BLaER1 treated with 17β-estradiol and CSF1 and Interleukin-3, amounts not matched to agents 10 nM and 100 nM (cell line): ENCODE measurements around the gene E2F4.
A peak's percentile ranks its signal among the peaks of the same experiment; 100 is the strongest.

Experiments used
- H3K27ac ChIP-seq, 11 experiments: shearing (Covaris generic); formaldehyde crosslinking; 2 replicates each; pipeline ENCODE4 v1.8.1; 2022
- H3K27me3 ChIP-seq, 11 experiments: shearing (Covaris generic); formaldehyde crosslinking; 2 replicates each; pipeline ENCODE4 v1.8.1; 2022
- H3K36me3 ChIP-seq, 11 experiments: shearing (Covaris generic); formaldehyde crosslinking; 2 replicates each; pipeline ENCODE4 v1.8.1; 2022
- H3K4me1 ChIP-seq, 10 experiments: shearing (Covaris generic); formaldehyde crosslinking; 2 replicates each; pipeline ENCODE4 v1.8.1; 2022
- H3K4me2 ChIP-seq, 11 experiments: shearing (Covaris generic); formaldehyde crosslinking; 2 replicates each; pipeline ENCODE4 v1.8.1; 2022
- H3K4me3 ChIP-seq, 10 experiments: shearing (Covaris generic); formaldehyde crosslinking; 2 replicates each; pipeline ENCODE4 v1.8.1; 2022
- H3K9ac ChIP-seq, 11 experiments: shearing (Covaris generic); formaldehyde crosslinking; 2 replicates each; pipeline ENCODE4 v1.8.1; 2022
- H3K9me3 ChIP-seq, 11 experiments: shearing (Covaris generic); formaldehyde crosslinking; replicated peaks in 1 of 11; 2 replicates each; pipeline ENCODE4 v1.8.1; 2022
- H4K20me1 ChIP-seq, 11 experiments: shearing (Covaris generic); formaldehyde crosslinking; 2 replicates each; pipeline ENCODE4 v1.8.1; 2022
- Cebpa-rat ChIP-seq, 11 experiments: shearing (Covaris generic); IDR thresholded peaks; 2 replicates each; pipeline ENCODE4 v1.8.1; 2022

The E2F4 gene

GRCh38 chr16:67195676-67196075, 3.7 kb downstream of the E2F4 start:
- peak overlapping the region in 2 of 11 experiments; percentile 26 to 96; a peak in 2 of 22 replicates for H3K4me2 ChIP-seq
- no peak overlapping the region for H3K27ac ChIP-seq
- no peaks in the 10 kb centered on the region for H3K27me3 ChIP-seq
- H3K4me1 ChIP-seq, result peaks cover 51 to 74% (median 62%) of the 10 kb centered on the region in 10 experiments
- H3K9me3 ChIP-seq, result no peaks in the 10 kb centered on the region
- H3K36me3 ChIP-seq, result peaks cover 49 to 77% (median 71%) of the 10 kb centered on the region in 11 experiments
- TF ChIP-seq Cebpa-rat (IDR thresholded peaks at IDR 0.05), result no peak
- H4K20me1 ChIP-seq, result peaks cover 28 to 76% (median 69%) of the 10 kb centered on the region in 11 experiments; a peak in 21 of 22 replicates
- H3K4me3 ChIP-seq, result no peak overlapping the region
- peak overlapping the region in 8 of 11 experiments; percentile 6 to 97 (median 47); a peak in 11 of 22 replicates for H3K9ac ChIP-seq

GRCh38 chr16:67196881-67197280, 4.9 kb downstream of the E2F4 start:
- no peaks in the 10 kb centered on the region for H3K27me3 ChIP-seq
- H3K27ac ChIP-seq, result no peak overlapping the region
- H3K4me3 ChIP-seq, result no peak overlapping the region
- peak overlapping the region in 10 of 11 experiments; percentile 29 to 57 (median 47); a peak in 13 of 22 replicates for H3K9ac ChIP-seq
- H3K36me3 ChIP-seq, result peaks cover 59 to 89% (median 82%) of the 10 kb centered on the region in 11 experiments
- TF ChIP-seq Cebpa-rat (IDR thresholded peaks at IDR 0.05), result no peak
- peaks cover 28 to 86% (median 69%) of the 10 kb centered on the region in 11 experiments; a peak in 21 of 22 replicates for H4K20me1 ChIP-seq
- H3K9me3 ChIP-seq, result no peaks in the 10 kb centered on the region
- H3K4me2 ChIP-seq, result peak overlapping the region in 10 of 11 experiments; percentile 8 to 64 (median 40); a peak in 16 of 22 replicates
- peaks cover 39 to 62% (median 51%) of the 10 kb centered on the region in 10 experiments for H3K4me1 ChIP-seq

DNA sequence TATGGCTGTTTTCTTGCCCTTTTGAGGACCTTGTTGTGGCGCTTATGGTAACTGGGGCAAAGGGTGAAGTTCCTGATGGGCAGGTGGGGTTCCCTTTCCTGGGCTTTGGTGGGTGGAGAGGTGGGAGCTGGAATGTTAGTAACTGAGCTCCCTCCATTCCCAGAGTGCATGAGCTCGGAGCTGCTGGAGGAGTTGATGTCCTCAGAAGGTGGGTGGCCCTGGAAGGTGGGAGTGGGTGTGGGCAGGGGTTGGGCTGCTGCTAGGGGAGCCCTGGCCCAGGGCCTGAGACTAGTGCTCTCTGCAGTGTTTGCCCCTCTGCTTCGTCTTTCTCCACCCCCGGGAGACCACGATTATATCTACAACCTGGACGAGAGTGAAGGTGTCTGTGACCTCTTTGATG, 5.7 kb downstream of the E2F4 start:
- Histone ChIP-seq H4K20me1 (peaks cover 28 to 92% (median 64%) of the 10 kb centered on the region in 11 experiments; a peak in 21 of 22 replicates), H3K4me1 (peaks cover 38 to 61% (median 51%) of the 10 kb centered on the region in 10 experiments), H3K27me3 (no peaks in the 10 kb centered on the region), H3K27ac (peak overlapping the region in 4 of 11 experiments; percentile 10 to 25 (median 14); a peak in 4 of 22 replicates), H3K4me3 (no peak overlapping the region; a peak in 2 of 20 replicates), H3K9me3 (no peaks in the 10 kb centered on the region), H3K4me2 (peak overlapping the region; percentile 18 to 64 (median 44); a peak in 20 of 22 replicates), H3K36me3 (peaks cover 67 to 97% (median 90%) of the 10 kb centered on the region in 11 experiments), H3K9ac (peak overlapping the region in 10 of 11 experiments; percentile 11 to 57 (median 49); a peak in 16 of 22 replicates)
- no peak for TF ChIP-seq Cebpa-rat (IDR thresholded peaks at IDR 0.05)

DNA sequence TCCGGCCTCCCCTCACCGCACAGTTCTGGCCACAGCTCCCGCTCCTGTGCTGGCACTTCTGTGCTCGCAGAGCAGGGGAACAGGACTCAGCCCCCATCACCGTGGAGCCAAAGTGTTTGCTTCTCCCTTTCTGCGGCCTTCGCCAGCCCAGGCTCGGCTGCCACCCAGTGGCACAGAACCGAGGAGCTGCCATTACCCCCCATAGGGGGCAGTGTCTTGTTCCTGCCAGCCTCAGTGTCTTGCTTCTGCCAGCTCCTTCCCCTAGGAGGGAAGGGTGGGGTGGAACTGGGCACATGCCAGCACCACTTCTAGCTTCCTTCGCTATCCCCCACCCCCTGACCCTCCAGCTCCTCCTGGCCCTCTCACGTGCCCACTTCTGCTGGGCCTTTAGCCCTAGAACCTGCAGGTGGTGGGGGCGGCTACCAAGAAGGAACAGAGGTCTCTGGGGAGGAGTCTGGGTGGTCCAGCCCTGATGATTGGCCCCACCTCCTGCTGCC, 6.3 kb downstream of the E2F4 start:
- Histone ChIP-seq H3K4me1 (peaks cover 32 to 56% (median 45%) of the 10 kb centered on the region in 10 experiments), H3K36me3 (peaks cover 73 to 97% (median 90%) of the 10 kb centered on the region in 11 experiments), H3K4me3 (no peak overlapping the region; a peak in 1 of 20 replicates), H3K9ac (peak overlapping the region in 10 of 11 experiments; percentile 11 to 57 (median 49); a peak in 9 of 22 replicates), H3K27ac (peak overlapping the region in 5 of 11 experiments; percentile 10 to 25 (median 17); a peak in 4 of 22 replicates), H3K4me2 (peak overlapping the region; percentile 18 to 64 (median 44)), H3K27me3 (no peaks in the 10 kb centered on the region), H4K20me1 (peaks cover 28 to 92% (median 62%) of the 10 kb centered on the region in 11 experiments; a peak in 21 of 22 replicates), H3K9me3 (no peaks in the 10 kb centered on the region)
- no peak for TF ChIP-seq Cebpa-rat (IDR thresholded peaks at IDR 0.05)

DNA sequence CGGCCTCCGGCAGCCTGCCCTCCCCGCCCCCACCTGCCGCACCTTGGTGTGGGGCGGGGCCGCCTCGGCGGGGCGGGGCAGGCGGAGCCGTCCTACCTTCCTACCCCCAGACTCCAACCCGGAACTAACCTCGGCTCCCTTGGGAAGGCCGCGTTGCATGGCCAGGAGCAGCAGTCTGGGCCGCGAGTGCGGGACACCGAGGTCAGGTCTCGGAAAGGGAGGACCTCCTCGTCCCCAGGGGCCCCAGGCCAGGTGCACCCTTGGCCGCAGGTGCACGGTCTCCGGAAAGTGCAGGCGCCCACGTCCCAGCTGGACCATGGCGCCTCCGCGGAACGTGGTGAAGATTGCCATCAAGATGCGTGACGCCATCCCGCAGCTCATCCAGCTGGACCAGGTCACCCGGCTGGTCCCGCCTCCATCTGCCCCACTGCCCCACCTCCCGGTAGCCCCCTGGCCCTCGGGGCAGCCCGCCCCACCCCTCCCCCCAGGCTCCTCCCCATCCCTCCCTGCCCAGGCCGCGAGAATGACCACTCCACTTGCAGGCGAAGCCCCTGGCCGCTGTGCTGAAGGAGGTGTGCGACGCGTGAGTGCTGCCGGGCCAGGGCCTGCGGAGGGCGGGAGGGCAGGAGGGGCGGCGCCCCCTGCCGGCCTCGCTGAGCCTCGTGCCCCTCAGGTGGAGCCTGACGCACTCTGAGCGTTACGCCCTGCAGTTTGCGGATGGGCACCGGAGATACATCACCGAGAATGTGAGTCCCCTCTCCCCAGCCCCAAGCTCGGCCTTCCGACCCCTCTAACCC, 7.3 kb downstream of the E2F4 start, which contains the start of gene ELMO3:
TSS of gene ELMO3 (plus strand) at position 121 of the 797 bp plus-strand sequence. CDS start at position 317, 196 bp downstream.
- peak within 1 kb of the TSS in 10 of 11 experiments; percentile 11 to 57 (median 49); a peak in 14 of 22 replicates for H3K9ac ChIP-seq
- peaks cover 28 to 92% (median 53%) of the 10 kb centered on the region in 11 experiments; a peak in 21 of 22 replicates for H4K20me1 ChIP-seq
- no peak for TF ChIP-seq Cebpa-rat (IDR thresholded peaks at IDR 0.05)
- H3K27me3 ChIP-seq, result no peaks in the 10 kb centered on the region
- peak within 1 kb of the TSS; percentile 18 to 64 (median 44) for H3K4me2 ChIP-seq
- H3K9me3 ChIP-seq, result no peaks in the 10 kb centered on the region
- peak within 1 kb of the TSS in 5 of 11 experiments; percentile 10 to 25 (median 17); a peak in 4 of 22 replicates for H3K27ac ChIP-seq
- no peak within 1 kb of the TSS; a peak in 1 of 20 replicates for H3K4me3 ChIP-seq
- peaks cover 78 to 97% (median 91%) of the 10 kb centered on the region in 11 experiments for H3K36me3 ChIP-seq
- peaks cover 23 to 46% (median 36%) of the 10 kb centered on the region in 10 experiments for H3K4me1 ChIP-seq

GRCh38 chr16:67199808-67200198, 7.8 kb downstream of the E2F4 start:
- Histone ChIP-seq H4K20me1 (peaks cover 23 to 91% (median 49%) of the 10 kb centered on the region in 11 experiments; a peak in 21 of 22 replicates), H3K36me3 (peaks cover 76 to 97% (median 91%) of the 10 kb centered on the region in 11 experiments), H3K27me3 (no peaks in the 10 kb centered on the region), H3K9ac (no peak overlapping the region), H3K4me2 (no peak overlapping the region), H3K9me3 (no peaks in the 10 kb centered on the region), H3K27ac (no peak overlapping the region), H3K4me1 (peaks cover 20 to 40% (median 31%) of the 10 kb centered on the region in 10 experiments), H3K4me3 (no peak overlapping the region)
- no peak for TF ChIP-seq Cebpa-rat (IDR thresholded peaks at IDR 0.05)

- Histone ChIP-seq H3K9ac (no peak overlapping the region), H3K9me3 (no peaks in the 10 kb centered on the region), H4K20me1 (peaks cover 19 to 85% (median 43%) of the 10 kb centered on the region in 11 experiments; a peak in 21 of 22 replicates), H3K4me1 (peaks cover 20 to 35% (median 29%) of the 10 kb centered on the region in 10 experiments), H3K36me3 (peaks cover 69 to 94% (median 87%) of the 10 kb centered on the region in 11 experiments), H3K27me3 (no peaks in the 10 kb centered on the region), H3K27ac (no peak overlapping the region), H3K4me3 (no peak overlapping the region), H3K4me2 (no peak overlapping the region)
- no peak for TF ChIP-seq Cebpa-rat (IDR thresholded peaks at IDR 0.05)
Observed at GRCh38 chr16:67200491-67200890, 8.5 kb downstream of the E2F4 start.

DNA sequence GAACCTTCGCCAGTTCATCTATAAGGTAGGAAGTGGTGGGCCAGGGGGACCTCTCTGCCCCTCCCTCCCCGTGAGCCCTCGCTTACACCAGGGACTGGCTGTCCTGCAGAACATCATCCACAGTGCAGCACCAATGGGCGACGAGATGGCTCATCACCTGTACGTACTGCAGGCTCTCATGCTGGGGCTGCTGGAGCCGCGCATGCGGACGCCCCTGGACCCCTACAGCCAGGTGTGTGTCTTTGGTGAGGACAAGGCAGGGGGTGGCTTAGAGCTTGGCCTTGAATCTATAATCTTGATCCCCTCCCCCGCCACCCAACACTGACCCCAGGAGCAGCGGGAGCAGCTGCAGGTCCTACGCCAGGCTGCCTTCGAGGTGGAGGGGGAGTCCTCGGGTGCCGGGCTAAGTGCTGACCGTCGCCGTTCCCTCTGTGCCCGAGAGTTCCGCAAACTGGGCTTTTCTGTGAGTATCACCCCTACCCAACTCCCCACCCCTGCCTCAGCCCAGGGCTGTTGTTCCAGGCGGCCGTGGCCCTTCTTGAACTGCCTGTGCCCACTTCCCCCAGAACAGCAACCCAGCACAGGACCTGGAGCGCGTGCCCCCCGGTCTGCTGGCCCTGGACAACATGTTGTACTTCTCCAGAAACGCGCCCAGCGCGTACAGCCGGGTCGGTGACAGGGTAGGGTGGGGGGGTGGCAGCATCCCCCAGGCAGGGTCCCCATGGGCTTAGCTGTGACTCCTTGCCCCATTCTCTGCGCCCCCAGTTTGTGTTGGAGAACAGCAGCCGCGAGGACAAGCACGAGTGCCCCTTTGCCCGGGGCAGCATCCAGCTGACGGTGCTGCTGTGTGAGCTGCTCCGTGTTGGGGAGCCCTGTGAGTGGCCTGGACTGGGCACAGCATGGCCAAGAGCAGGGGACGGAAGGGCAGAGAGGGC, 9.7 kb downstream of the E2F4 start:
- Histone ChIP-seq H3K9me3 (no peaks in the 10 kb centered on the region), H3K27me3 (no peaks in the 10 kb centered on the region), H3K4me3 (no peak overlapping the region), H3K36me3 (peaks cover 57 to 92% (median 84%) of the 10 kb centered on the region in 11 experiments), H3K4me1 (peaks cover 19 to 25% (median 22%) of the 10 kb centered on the region in 10 experiments), H4K20me1 (peaks cover 15 to 85% (median 38%) of the 10 kb centered on the region in 11 experiments; a peak in 21 of 22 replicates), H3K4me2 (no peak overlapping the region), H3K27ac (no peak overlapping the region), H3K9ac (no peak overlapping the region)
- TF ChIP-seq Cebpa-rat (IDR thresholded peaks at IDR 0.05), result no peak
